Mucosa of stomach (tissue), 1 donor: ENCODE results near the gene ADAMTS6.
"Not testable (repeated sequence)": the region's sequence is repeated elsewhere in the genome, so short reads cannot be mapped to it uniquely, and the experiment has no call there.

Experiments
- H3K27me3 ChIP-seq: one replicate; pipeline ENCODE4 v1.7.0; 2013; ENCODE audit warnings: mild to moderate bottlenecking, low read length; ENCODE audit not compliant: control insufficient read depth, insufficient read depth
- H3K36me3 ChIP-seq: one replicate; pipeline ENCODE4 v1.7.0; 2013; ENCODE audit warnings: low read length; ENCODE audit not compliant: control insufficient read depth, insufficient read depth
- H3K4me1 ChIP-seq: one replicate; pipeline ENCODE4 v1.7.0; 2013; ENCODE audit warnings: mild to moderate bottlenecking, low read length; ENCODE audit not compliant: control insufficient read depth, insufficient read depth
- H3K4me3 ChIP-seq: one replicate; pipeline ENCODE4 v1.7.0; 2013; ENCODE audit warnings: low read length
- H3K9ac ChIP-seq: one replicate; pipeline ENCODE4 v1.7.0; 2013; ENCODE audit warnings: mild to moderate bottlenecking, low read length, moderate library complexity
- H3K9me3 ChIP-seq: one replicate; pipeline ENCODE4 v1.7.0; 2013; ENCODE audit warnings: mild to moderate bottlenecking, low read length, moderate library complexity; ENCODE audit not compliant: control insufficient read depth
- donor health status: Pancreatic carcinoma.

Gene ADAMTS6

GRCh38 chr5:65481635-65482295 lies at the start of gene ADAMTS6:
TSS of gene ADAMTS6 (minus strand) at chr5:65481920. CDS start at chr5:65473673, 8,247 bp downstream.
- Histone ChIP-seq H3K4me3 (peak within 1 kb of the TSS; percentile 53), H3K9ac (peak within 1 kb of the TSS; percentile 36), H3K27me3 (no peaks in the 10 kb centered on the region), H3K36me3 (no peaks in the 10 kb centered on the region), H3K9me3 (no peaks in the 10 kb centered on the region), H3K4me1 (no peaks in the 10 kb centered on the region)

GRCh38 chr5:65530904-65531303 lies 49.2 kb upstream of the ADAMTS6 start:
- Histone ChIP-seq H3K4me1 (no peaks in the 10 kb centered on the region), H3K27me3 (no peaks in the 10 kb centered on the region), H3K9me3 (no peaks in the 10 kb centered on the region), H3K9ac (no peak overlapping the region), H3K36me3 (no peaks in the 10 kb centered on the region), H3K4me3 (no peak overlapping the region)

GRCh38 chr5:65525726-65526125 lies 44.0 kb upstream of the ADAMTS6 start:
- H3K4me1 ChIP-seq = no peaks in the 10 kb centered on the region
- H3K9ac ChIP-seq = no peak overlapping the region
- no peaks in the 10 kb centered on the region for H3K36me3 ChIP-seq
- no peak overlapping the region for H3K4me3 ChIP-seq
- H3K27me3 ChIP-seq = no peaks in the 10 kb centered on the region
- H3K9me3 ChIP-seq = no peaks in the 10 kb centered on the region

- Histone ChIP-seq H3K36me3 (no peaks in the 10 kb centered on the region), H3K4me1 (no peaks in the 10 kb centered on the region), H3K4me3 (no peak overlapping the region), H3K9ac (no peak overlapping the region), H3K9me3 (no peaks in the 10 kb centered on the region), H3K27me3 (no peaks in the 10 kb centered on the region)
Observed at GRCh38 chr5:65512170-65512937, 30.6 kb upstream of the ADAMTS6 start.

GRCh38 chr5:65508978-65509377 lies 27.3 kb upstream of the ADAMTS6 start:
- Histone ChIP-seq H3K36me3 (no peaks in the 10 kb centered on the region), H3K4me1 (no peaks in the 10 kb centered on the region), H3K9me3 (no peaks in the 10 kb centered on the region), H3K27me3 (no peaks in the 10 kb centered on the region), H3K9ac (no peak overlapping the region), H3K4me3 (no peak overlapping the region)

GRCh38 chr5:65506961-65507360 lies 25.2 kb upstream of the ADAMTS6 start:
- no peaks in the 10 kb centered on the region for H3K27me3 ChIP-seq
- H3K9ac ChIP-seq = no peak overlapping the region
- no peaks in the 10 kb centered on the region for H3K9me3 ChIP-seq
- no peak overlapping the region for H3K4me3 ChIP-seq
- no peaks in the 10 kb centered on the region for H3K36me3 ChIP-seq
- no peaks in the 10 kb centered on the region for H3K4me1 ChIP-seq

GRCh38 chr5:65489119-65489518 lies 7.4 kb upstream of the ADAMTS6 start:
- H3K4me1 ChIP-seq = no peaks in the 10 kb centered on the region
- H3K9ac ChIP-seq = no peak overlapping the region
- H3K36me3 ChIP-seq = no peaks in the 10 kb centered on the region
- H3K9me3 ChIP-seq = no peaks in the 10 kb centered on the region
- H3K27me3 ChIP-seq = no peaks in the 10 kb centered on the region
- no peak overlapping the region for H3K4me3 ChIP-seq

- H3K9me3 ChIP-seq, H3K4me1 ChIP-seq, H3K4me3 ChIP-seq: not testable (repeated sequence)
Observed at GRCh38 chr5:65488038-65488687, 6.4 kb upstream of the ADAMTS6 start.

GRCh38 chr5:65486803-65487202 lies 5.1 kb upstream of the ADAMTS6 start:
- H3K9ac ChIP-seq, H3K4me3 ChIP-seq, H3K4me1 ChIP-seq, H3K27me3 ChIP-seq, H3K9me3 ChIP-seq, H3K36me3 ChIP-seq: not testable (repeated sequence)

More at GRCh38 chr5:65488038-65488687, 6.4 kb upstream of the ADAMTS6 start:
- H3K27me3 ChIP-seq, H3K9ac ChIP-seq, H3K36me3 ChIP-seq: not testable (repeated sequence)

- H3K9ac ChIP-seq = no peak overlapping the region
- no peaks in the 10 kb centered on the region for H3K4me1 ChIP-seq
- H3K9me3 ChIP-seq = no peaks in the 10 kb centered on the region
- H3K36me3 ChIP-seq = no peaks in the 10 kb centered on the region
- H3K4me3 ChIP-seq = no peak overlapping the region
- H3K27me3 ChIP-seq = no peaks in the 10 kb centered on the region
Observed at GRCh38 chr5:65485405-65485804, 3.7 kb upstream of the ADAMTS6 start.

GRCh38 chr5:65483546-65484346 lies 2.0 kb upstream of the ADAMTS6 start:
- Histone ChIP-seq H3K36me3 (no peaks in the 10 kb centered on the region), H3K9me3 (no peaks in the 10 kb centered on the region), H3K4me1 (no peaks in the 10 kb centered on the region), H3K27me3 (no peaks in the 10 kb centered on the region), H3K9ac (peak overlapping the region; percentile 32), H3K4me3 (peak overlapping the region; percentile 26)
